WTC11 (cell line): ENCODE measurements around the gene RUSC2. TPM values are rescaled to one million over a fixed set of nuclear protein-coding genes. Genes with fewer than 3 reads are reported as not detected.
"Not testable (repeated sequence)": the region's sequence is repeated elsewhere in the genome, so short reads cannot be mapped to it uniquely, and the experiment has no call there.

Source experiments
- ATAC-seq: fragments of 200-7000 bp; cut with Tn5 transposase; 2 replicates; pipeline ENCODE4 v1.10.0; 2021; ENCODE audit warnings: mild to moderate bottlenecking, moderate library complexity
- CTCF ChIA-PET: fragments of 300-600 bp; sonication (Branson Sonifier 250); formaldehyde crosslinking; loops from one replicate; lab custom pipeline; 2021; ENCODE audit warnings: antibody characterized with exemption; lab: Charles Lee
- POLR2A ChIA-PET: fragments of 350-600 bp; sonication (Branson Sonifier 250); formaldehyde crosslinking; loops from one replicate; lab custom pipeline; 2021; ENCODE audit warnings: antibody characterized with exemption; lab: Charles Lee
- DNase-seq: peaks from one replicate; pipeline ENCODE4 v3.0.0; 2021; ENCODE audit warnings: low spot score
- H3K27ac Mint-ChIP-seq: 2 replicates; pipeline ENCODE4 v1.8.0; 2021; ENCODE audit warnings: mixed read lengths
- H3K27me3 Mint-ChIP-seq: 2 replicates; pipeline ENCODE4 v1.8.0; 2021; ENCODE audit warnings: low read depth, mild to moderate bottlenecking, moderate library complexity, mixed read lengths
- H3K36me3 Mint-ChIP-seq: 2 replicates; pipeline ENCODE4 v1.8.0; 2021; ENCODE audit warnings: mixed read lengths
- H3K4me1 Mint-ChIP-seq: 2 replicates; pipeline ENCODE4 v1.8.0; 2022; ENCODE audit warnings: mixed read lengths
- H3K4me3 Mint-ChIP-seq: 2 replicates; pipeline ENCODE4 v1.8.0; 2021; ENCODE audit warnings: mild to moderate bottlenecking, moderate library complexity, mixed read lengths
- H3K9me3 Mint-ChIP-seq: 2 replicates; pipeline ENCODE4 v1.8.0; 2021; ENCODE audit warnings: mixed read lengths
- CBFB ChIP-seq: sonication (generic); formaldehyde crosslinking; IDR thresholded peaks from 2 replicates; pipeline ENCODE4 v1.8.1; 2022; ENCODE audit warnings: mild to moderate bottlenecking, low read depth, missing genetic modification reagents
- ESRRA ChIP-seq: sonication (generic); formaldehyde crosslinking; IDR thresholded peaks from 2 replicates; pipeline ENCODE4 v1.8.1; 2022; ENCODE audit warnings: mild to moderate bottlenecking, missing genetic modification reagents, borderline replicate concordance
- FOXK1 ChIP-seq: sonication (generic); formaldehyde crosslinking; IDR thresholded peaks from 2 replicates; pipeline ENCODE4 v1.8.0; 2022; ENCODE audit warnings: mild to moderate bottlenecking, moderate library complexity, missing genetic modification reagents
- MYBL2 ChIP-seq: sonication (generic); formaldehyde crosslinking; IDR thresholded peaks from 2 replicates; pipeline ENCODE4 v1.8.1; 2023; ENCODE audit warnings: mild to moderate bottlenecking, moderate library complexity, missing genetic modification reagents
- OVOL2 ChIP-seq: fragments of 250-450 bp; sonication (Bioruptor Pico); IDR thresholded peaks from 2 replicates; pipeline ENCODE4 v1.9.0; 2021; ENCODE audit warnings: mild to moderate bottlenecking, borderline replicate concordance
- SMAD4 ChIP-seq: sonication (generic); formaldehyde crosslinking; IDR thresholded peaks from 2 replicates; pipeline ENCODE4 v1.8.0; 2022; ENCODE audit warnings: mild to moderate bottlenecking, missing genetic modification reagents
- TCF7 ChIP-seq: sonication (generic); formaldehyde crosslinking; IDR thresholded peaks from 2 replicates; pipeline ENCODE4 v1.8.0; 2022; ENCODE audit warnings: mild to moderate bottlenecking, low read depth, missing genetic modification reagents, moderate library complexity
- ZNF121 ChIP-seq: sonication (generic); formaldehyde crosslinking; IDR thresholded peaks from 2 replicates; pipeline ENCODE4 v1.8.0; 2023; ENCODE audit warnings: missing genetic modification reagents
- ZNF317 ChIP-seq: sonication (generic); formaldehyde crosslinking; IDR thresholded peaks from 2 replicates; pipeline ENCODE4 v1.8.1; 2023; ENCODE audit warnings: low read depth, mild to moderate bottlenecking, moderate library complexity, missing genetic modification reagents, borderline replicate concordance
- total RNA-seq: library from RNA; stranded (reverse); gene quantifications from 3 replicates; pipeline ENCODE4 v1.2.3, GENCODE V29; 2021
- TF ChIP-seq, protein P1 (sequence below): fragments of 250-450 bp; sonication (Bioruptor Pico); IDR thresholded peaks from 2 replicates; pipeline ENCODE4 v1.8.0; 2021; ENCODE audit warnings: mild to moderate bottlenecking
- TF ChIP-seq, protein P2 (sequence below): sonication (generic); formaldehyde crosslinking; IDR thresholded peaks from 2 replicates; pipeline ENCODE4 v1.8.0; 2023; ENCODE audit warnings: missing genetic modification reagents, mild to moderate bottlenecking, borderline replicate concordance
- TF ChIP-seq, protein P3 (sequence below): sonication (generic); formaldehyde crosslinking; IDR thresholded peaks from 2 replicates; pipeline ENCODE4 v1.8.1; 2023; ENCODE audit warnings: mild to moderate bottlenecking, moderate library complexity, missing genetic modification reagents
- TF ChIP-seq, protein P4 (sequence below): sonication (generic); formaldehyde crosslinking; IDR thresholded peaks from 2 replicates; pipeline ENCODE4 v1.8.1; 2022; ENCODE audit warnings: mild to moderate bottlenecking, moderate library complexity, missing genetic modification reagents
- TF ChIP-seq, protein P5 (sequence below): sonication (generic); formaldehyde crosslinking; IDR thresholded peaks from 2 replicates; pipeline ENCODE4 v1.8.1; 2022; ENCODE audit warnings: low read depth, missing genetic modification reagents, borderline replicate concordance
- TF ChIP-seq, protein P6 (sequence below): sonication (generic); formaldehyde crosslinking; IDR thresholded peaks from 2 replicates; pipeline ENCODE4 v1.8.0; 2022; ENCODE audit warnings: mild to moderate bottlenecking, missing genetic modification reagents
- TF ChIP-seq, protein P7 (sequence below): fragments of 250-450 bp; sonication (Bioruptor Pico); IDR thresholded peaks from 2 replicates; pipeline ENCODE4 v2.1.2; 2022; ENCODE audit warnings: mild to moderate bottlenecking, moderate library complexity
- TF ChIP-seq, protein P8 (sequence below): sonication (generic); formaldehyde crosslinking; IDR thresholded peaks from 2 replicates; pipeline ENCODE4 v1.8.1; 2023; ENCODE audit warnings: mild to moderate bottlenecking, missing genetic modification reagents

RUSC2 gene
- total RNA-seq, 1 experiment from 2014 or later, result 9.4 TPM

DNA sequence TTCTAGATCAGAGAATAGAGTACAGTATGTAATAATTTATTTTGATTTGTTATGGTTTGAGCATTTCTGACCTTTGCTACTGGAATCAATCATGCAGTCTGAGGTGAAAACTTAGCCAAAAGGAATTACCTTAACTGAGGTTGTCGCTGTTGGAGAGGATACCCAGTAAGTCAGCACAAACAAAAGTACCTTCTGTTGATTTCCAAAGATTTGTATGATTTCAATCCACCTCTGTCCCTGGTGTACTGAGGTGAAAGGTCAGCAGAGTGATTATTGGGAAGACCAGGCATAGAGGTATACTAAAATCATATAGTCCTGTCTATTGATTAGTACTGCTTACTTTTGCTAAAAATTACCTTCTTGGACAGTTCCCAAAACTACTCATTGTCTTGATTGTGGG is 32.8 kb downstream of the RUSC2 start:
- ATAC-seq (no peak), DNase-seq (no peak)
- H3K27me3 Mint-ChIP-seq, result no peaks in the 10 kb centered on the region
- ChIA-PET POLR2A (interaction anchor here (0.7 kb wide), 1 partner anchor 123 kb away, joined by 5 read pairs; no protein-coding TSS in a partner anchor), CTCF (interaction anchor here (0.7 to 3.6 kb wide), 13 partner anchors 8 to 267 kb away, joined by 3 to 27 read pairs (median 4); partner anchors contain the start of gene RUSC2)
- no peak overlapping the region for H3K27ac Mint-ChIP-seq
- no peak for TF ChIP-seq ZNF317 (CRISPR knock-in tag)
- TF ChIP-seq, protein P1, sequence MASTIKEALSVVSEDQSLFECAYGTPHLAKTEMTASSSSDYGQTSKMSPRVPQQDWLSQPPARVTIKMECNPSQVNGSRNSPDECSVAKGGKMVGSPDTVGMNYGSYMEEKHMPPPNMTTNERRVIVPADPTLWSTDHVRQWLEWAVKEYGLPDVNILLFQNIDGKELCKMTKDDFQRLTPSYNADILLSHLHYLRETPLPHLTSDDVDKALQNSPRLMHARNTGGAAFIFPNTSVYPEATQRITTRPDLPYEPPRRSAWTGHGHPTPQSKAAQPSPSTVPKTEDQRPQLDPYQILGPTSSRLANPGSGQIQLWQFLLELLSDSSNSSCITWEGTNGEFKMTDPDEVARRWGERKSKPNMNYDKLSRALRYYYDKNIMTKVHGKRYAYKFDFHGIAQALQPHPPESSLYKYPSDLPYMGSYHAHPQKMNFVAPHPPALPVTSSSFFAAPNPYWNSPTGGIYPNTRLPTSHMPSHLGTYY (CRISPR knock-in tag), result no peak
- TF ChIP-seq ESRRA (CRISPR knock-in tag), result no peak
- TF ChIP-seq ZNF121 (CRISPR knock-in tag), result no peak
- TF ChIP-seq, protein P2, sequence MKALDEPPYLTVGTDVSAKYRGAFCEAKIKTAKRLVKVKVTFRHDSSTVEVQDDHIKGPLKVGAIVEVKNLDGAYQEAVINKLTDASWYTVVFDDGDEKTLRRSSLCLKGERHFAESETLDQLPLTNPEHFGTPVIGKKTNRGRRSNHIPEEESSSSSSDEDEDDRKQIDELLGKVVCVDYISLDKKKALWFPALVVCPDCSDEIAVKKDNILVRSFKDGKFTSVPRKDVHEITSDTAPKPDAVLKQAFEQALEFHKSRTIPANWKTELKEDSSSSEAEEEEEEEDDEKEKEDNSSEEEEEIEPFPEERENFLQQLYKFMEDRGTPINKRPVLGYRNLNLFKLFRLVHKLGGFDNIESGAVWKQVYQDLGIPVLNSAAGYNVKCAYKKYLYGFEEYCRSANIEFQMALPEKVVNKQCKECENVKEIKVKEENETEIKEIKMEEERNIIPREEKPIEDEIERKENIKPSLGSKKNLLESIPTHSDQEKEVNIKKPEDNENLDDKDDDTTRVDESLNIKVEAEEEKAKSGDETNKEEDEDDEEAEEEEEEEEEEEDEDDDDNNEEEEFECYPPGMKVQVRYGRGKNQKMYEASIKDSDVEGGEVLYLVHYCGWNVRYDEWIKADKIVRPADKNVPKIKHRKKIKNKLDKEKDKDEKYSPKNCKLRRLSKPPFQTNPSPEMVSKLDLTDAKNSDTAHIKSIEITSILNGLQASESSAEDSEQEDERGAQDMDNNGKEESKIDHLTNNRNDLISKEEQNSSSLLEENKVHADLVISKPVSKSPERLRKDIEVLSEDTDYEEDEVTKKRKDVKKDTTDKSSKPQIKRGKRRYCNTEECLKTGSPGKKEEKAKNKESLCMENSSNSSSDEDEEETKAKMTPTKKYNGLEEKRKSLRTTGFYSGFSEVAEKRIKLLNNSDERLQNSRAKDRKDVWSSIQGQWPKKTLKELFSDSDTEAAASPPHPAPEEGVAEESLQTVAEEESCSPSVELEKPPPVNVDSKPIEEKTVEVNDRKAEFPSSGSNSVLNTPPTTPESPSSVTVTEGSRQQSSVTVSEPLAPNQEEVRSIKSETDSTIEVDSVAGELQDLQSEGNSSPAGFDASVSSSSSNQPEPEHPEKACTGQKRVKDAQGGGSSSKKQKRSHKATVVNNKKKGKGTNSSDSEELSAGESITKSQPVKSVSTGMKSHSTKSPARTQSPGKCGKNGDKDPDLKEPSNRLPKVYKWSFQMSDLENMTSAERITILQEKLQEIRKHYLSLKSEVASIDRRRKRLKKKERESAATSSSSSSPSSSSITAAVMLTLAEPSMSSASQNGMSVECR (CRISPR knock-in tag), result no peak
- TF ChIP-seq, protein P3, sequence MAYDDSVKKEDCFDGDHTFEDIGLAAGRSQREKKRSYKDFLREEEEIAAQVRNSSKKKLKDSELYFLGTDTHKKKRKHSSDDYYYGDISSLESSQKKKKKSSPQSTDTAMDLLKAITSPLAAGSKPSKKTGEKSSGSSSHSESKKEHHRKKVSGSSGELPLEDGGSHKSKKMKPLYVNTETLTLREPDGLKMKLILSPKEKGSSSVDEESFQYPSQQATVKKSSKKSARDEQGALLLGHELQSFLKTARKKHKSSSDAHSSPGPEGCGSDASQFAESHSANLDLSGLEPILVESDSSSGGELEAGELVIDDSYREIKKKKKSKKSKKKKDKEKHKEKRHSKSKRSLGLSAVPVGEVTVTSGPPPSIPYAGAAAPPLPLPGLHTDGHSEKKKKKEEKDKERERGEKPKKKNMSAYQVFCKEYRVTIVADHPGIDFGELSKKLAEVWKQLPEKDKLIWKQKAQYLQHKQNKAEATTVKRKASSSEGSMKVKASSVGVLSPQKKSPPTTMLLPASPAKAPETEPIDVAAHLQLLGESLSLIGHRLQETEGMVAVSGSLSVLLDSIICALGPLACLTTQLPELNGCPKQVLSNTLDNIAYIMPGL (CRISPR knock-in tag), result no peak
- TF ChIP-seq, protein P4, sequence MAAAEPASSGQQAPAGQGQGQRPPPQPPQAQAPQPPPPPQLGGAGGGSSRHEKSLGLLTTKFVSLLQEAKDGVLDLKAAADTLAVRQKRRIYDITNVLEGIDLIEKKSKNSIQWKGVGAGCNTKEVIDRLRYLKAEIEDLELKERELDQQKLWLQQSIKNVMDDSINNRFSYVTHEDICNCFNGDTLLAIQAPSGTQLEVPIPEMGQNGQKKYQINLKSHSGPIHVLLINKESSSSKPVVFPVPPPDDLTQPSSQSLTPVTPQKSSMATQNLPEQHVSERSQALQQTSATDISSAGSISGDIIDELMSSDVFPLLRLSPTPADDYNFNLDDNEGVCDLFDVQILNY (CRISPR knock-in tag), result no peak
- TF ChIP-seq SMAD4 (CRISPR knock-in tag), result no peak
- TF ChIP-seq, protein P5, sequence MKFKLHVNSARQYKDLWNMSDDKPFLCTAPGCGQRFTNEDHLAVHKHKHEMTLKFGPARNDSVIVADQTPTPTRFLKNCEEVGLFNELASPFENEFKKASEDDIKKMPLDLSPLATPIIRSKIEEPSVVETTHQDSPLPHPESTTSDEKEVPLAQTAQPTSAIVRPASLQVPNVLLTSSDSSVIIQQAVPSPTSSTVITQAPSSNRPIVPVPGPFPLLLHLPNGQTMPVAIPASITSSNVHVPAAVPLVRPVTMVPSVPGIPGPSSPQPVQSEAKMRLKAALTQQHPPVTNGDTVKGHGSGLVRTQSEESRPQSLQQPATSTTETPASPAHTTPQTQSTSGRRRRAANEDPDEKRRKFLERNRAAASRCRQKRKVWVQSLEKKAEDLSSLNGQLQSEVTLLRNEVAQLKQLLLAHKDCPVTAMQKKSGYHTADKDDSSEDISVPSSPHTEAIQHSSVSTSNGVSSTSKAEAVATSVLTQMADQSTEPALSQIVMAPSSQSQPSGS (CRISPR knock-in tag), result no peak
- no peak for TF ChIP-seq CBFB (CRISPR knock-in tag)
- TF ChIP-seq, protein P6, sequence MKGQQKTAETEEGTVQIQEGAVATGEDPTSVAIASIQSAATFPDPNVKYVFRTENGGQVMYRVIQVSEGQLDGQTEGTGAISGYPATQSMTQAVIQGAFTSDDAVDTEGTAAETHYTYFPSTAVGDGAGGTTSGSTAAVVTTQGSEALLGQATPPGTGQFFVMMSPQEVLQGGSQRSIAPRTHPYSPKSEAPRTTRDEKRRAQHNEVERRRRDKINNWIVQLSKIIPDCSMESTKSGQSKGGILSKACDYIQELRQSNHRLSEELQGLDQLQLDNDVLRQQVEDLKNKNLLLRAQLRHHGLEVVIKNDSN (CRISPR knock-in tag), result no peak
- TF ChIP-seq, protein P7, sequence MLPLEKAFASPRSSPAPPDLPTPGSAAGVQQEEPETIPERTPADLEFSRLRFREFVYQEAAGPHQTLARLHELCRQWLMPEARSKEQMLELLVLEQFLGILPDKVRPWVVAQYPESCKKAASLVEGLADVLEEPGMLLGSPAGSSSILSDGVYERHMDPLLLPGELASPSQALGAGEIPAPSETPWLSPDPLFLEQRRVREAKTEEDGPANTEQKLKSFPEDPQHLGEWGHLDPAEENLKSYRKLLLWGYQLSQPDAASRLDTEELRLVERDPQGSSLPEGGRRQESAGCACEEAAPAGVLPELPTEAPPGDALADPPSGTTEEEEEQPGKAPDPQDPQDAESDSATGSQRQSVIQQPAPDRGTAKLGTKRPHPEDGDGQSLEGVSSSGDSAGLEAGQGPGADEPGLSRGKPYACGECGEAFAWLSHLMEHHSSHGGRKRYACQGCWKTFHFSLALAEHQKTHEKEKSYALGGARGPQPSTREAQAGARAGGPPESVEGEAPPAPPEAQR (CRISPR knock-in tag), result no peak
- TF ChIP-seq, protein P8, sequence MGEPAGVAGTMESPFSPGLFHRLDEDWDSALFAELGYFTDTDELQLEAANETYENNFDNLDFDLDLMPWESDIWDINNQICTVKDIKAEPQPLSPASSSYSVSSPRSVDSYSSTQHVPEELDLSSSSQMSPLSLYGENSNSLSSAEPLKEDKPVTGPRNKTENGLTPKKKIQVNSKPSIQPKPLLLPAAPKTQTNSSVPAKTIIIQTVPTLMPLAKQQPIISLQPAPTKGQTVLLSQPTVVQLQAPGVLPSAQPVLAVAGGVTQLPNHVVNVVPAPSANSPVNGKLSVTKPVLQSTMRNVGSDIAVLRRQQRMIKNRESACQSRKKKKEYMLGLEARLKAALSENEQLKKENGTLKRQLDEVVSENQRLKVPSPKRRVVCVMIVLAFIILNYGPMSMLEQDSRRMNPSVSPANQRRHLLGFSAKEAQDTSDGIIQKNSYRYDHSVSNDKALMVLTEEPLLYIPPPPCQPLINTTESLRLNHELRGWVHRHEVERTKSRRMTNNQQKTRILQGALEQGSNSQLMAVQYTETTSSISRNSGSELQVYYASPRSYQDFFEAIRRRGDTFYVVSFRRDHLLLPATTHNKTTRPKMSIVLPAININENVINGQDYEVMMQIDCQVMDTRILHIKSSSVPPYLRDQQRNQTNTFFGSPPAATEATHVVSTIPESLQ (CRISPR knock-in tag), result no peak
- TF ChIP-seq TCF7 (CRISPR knock-in tag), result no peak
- TF ChIP-seq MYBL2, result no peak
- no peak for TF ChIP-seq FOXK1
- TF ChIP-seq OVOL2 (CRISPR knock-in tag), result no peak
- H3K4me3 Mint-ChIP-seq, result no peak overlapping the region
- H3K36me3 Mint-ChIP-seq, result no peaks in the 10 kb centered on the region
- H3K4me1 Mint-ChIP-seq, result peaks cover 33% of the 10 kb centered on the region
- H3K9me3 Mint-ChIP-seq, result no peaks in the 10 kb centered on the region

DNA sequence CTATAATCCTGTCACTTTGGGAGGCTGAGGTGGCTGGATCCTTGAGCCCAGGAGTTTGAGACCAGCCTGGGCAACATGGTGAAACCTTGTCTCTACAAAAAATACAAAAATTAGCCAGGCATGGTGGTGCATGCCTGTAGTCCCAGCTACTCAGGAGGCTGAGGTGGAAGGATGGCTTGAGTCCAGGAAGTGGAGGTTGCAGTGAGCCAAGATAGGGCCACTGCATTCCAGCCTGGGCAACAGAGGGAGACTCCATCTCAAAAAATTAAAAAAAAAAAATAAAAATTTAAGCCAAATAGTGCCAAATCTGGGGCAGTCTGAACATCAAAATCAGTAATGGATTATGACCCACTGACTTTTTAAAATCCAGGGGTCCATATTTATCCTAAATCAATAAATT is 33.6 kb downstream of the RUSC2 start:
- H3K27me3 Mint-ChIP-seq, H3K27ac Mint-ChIP-seq, POLR2A ChIA-PET, H3K9me3 Mint-ChIP-seq, H3K36me3 Mint-ChIP-seq, DNase-seq, H3K4me3 Mint-ChIP-seq, ATAC-seq: not testable (repeated sequence)
- CTCF ChIA-PET, result interaction anchor here (1.5 to 2.7 kb wide), 2 partner anchors 16 to 80 kb away, joined by 5 to 10 read pairs; no protein-coding TSS in a partner anchor
- H3K4me1 Mint-ChIP-seq, result peaks cover 24% of the 10 kb centered on the region
